H9 (cell line): ENCODE data around the gene ZNF445. TPM values are rescaled to one million over a fixed set of nuclear protein-coding genes. Genes with fewer than 3 reads are reported as not detected.
A peak's percentile ranks its signal among the peaks of the same experiment; 100 is the strongest.

Source experiments
- DNase-seq: peaks from one replicate; pipeline ENCODE4 v3.0.0-alpha.2; 2017
- H2AFZ ChIP-seq: one replicate; pipeline ENCODE4 v1.6.1; 2013; ENCODE audit warnings: mild to moderate bottlenecking, low read length, control low read depth, moderate library complexity
- H2AK5ac ChIP-seq: 2 replicates; pipeline ENCODE4 v1.6.1; 2013; ENCODE audit warnings: low read length, control low read depth, mixed read lengths; ENCODE audit not compliant: insufficient read length
- H2BK120ac ChIP-seq: one replicate; pipeline ENCODE4 v1.6.1; 2013; ENCODE audit warnings: low read depth, mild to moderate bottlenecking, low read length, control low read depth, inconsistent platforms; ENCODE audit not compliant: poor library complexity, severe bottlenecking
- H2BK12ac ChIP-seq: 2 replicates; pipeline ENCODE4 v1.6.1; 2013; ENCODE audit warnings: low read length, control low read depth, mixed read lengths, low read depth; ENCODE audit not compliant: insufficient read length
- H2BK15ac ChIP-seq: 2 replicates; pipeline ENCODE4 v1.6.1; 2013; ENCODE audit warnings: low read depth, low read length, control low read depth
- H2BK20ac ChIP-seq: one replicate; pipeline ENCODE4 v1.6.1; 2013; ENCODE audit warnings: low read depth, mild to moderate bottlenecking, low read length, control low read depth, inconsistent platforms; ENCODE audit not compliant: poor library complexity, severe bottlenecking
- H2BK5ac ChIP-seq: 2 replicates; pipeline ENCODE4 v1.6.1; 2013; ENCODE audit warnings: low read length, control low read depth, mixed read lengths; ENCODE audit not compliant: insufficient read length
- H3K14ac ChIP-seq: 2 replicates; pipeline ENCODE4 v1.6.1; 2013; ENCODE audit warnings: low read length, control low read depth; ENCODE audit not compliant: insufficient read depth
- H3K18ac ChIP-seq: 2 replicates; pipeline ENCODE4 v1.6.1; 2013; ENCODE audit warnings: low read depth, mild to moderate bottlenecking, mixed read lengths, low read length, control low read depth; ENCODE audit not compliant: insufficient read length
- H3K23ac ChIP-seq: 2 replicates; pipeline ENCODE4 v1.6.1; 2013; ENCODE audit warnings: low read length, control low read depth, mixed read lengths, low read depth; ENCODE audit not compliant: insufficient read length
- H3K23me2 ChIP-seq: 2 replicates; pipeline ENCODE4 v1.6.1; 2013; ENCODE audit warnings: low read depth, mild to moderate bottlenecking, mixed read lengths, low read length, control low read depth; ENCODE audit not compliant: insufficient read length, poor library complexity, severe bottlenecking
- H3K27ac ChIP-seq: 2 replicates; pipeline ENCODE4 v1.5.1; 2013; ENCODE audit warnings: low read length, control low read depth, mixed read lengths, low read depth; ENCODE audit not compliant: insufficient read length
- H3K27me3 ChIP-seq: 2 replicates; pipeline ENCODE4 v1.6.1; 2013; ENCODE audit warnings: low read length, control low read depth, inconsistent platforms; ENCODE audit not compliant: insufficient read depth
- H3K4ac ChIP-seq: 2 replicates; pipeline ENCODE4 v1.6.1; 2013; ENCODE audit warnings: low read depth, mild to moderate bottlenecking, control low read depth, inconsistent platforms, low read length, moderate library complexity
- H3K4me1 ChIP-seq: 2 replicates; pipeline ENCODE4 v1.6.1; 2013; ENCODE audit warnings: low read length, control low read depth, inconsistent platforms; ENCODE audit not compliant: insufficient read depth
- H3K4me2 ChIP-seq: 2 replicates; pipeline ENCODE4 v1.6.1; 2013; ENCODE audit warnings: low read length, control low read depth, mixed read lengths; ENCODE audit not compliant: insufficient read length, insufficient read depth
- H3K56ac ChIP-seq: 2 replicates; pipeline ENCODE4 v1.6.1; 2013; ENCODE audit warnings: low read depth, mild to moderate bottlenecking, mixed read lengths, low read length, control low read depth; ENCODE audit not compliant: insufficient read length
- H3K79me1 ChIP-seq: 2 replicates; pipeline ENCODE4 v1.6.1; 2013; ENCODE audit warnings: low read depth, mild to moderate bottlenecking, moderate library complexity, low read length, control low read depth, inconsistent platforms; ENCODE audit not compliant: insufficient read depth, poor library complexity, severe bottlenecking
- H3K79me2 ChIP-seq: 2 replicates; pipeline ENCODE4 v1.6.1; 2013; ENCODE audit warnings: low read length, control low read depth, inconsistent platforms; ENCODE audit not compliant: insufficient read depth
- H3K9ac ChIP-seq: 2 replicates; pipeline ENCODE4 v1.6.1; 2013; ENCODE audit warnings: low read length, control low read depth, mixed read lengths; ENCODE audit not compliant: insufficient read length; ENCODE audit errors: extremely low read depth
- H3K9me3 ChIP-seq: one replicate; pipeline ENCODE4 v1.6.1; 2013; ENCODE audit warnings: low read depth, low read length, inconsistent platforms; ENCODE audit not compliant: control insufficient read depth
- H3T11ph ChIP-seq: one replicate; pipeline ENCODE4 v1.6.1; 2013; ENCODE audit warnings: mild to moderate bottlenecking, low read length, control low read depth, inconsistent platforms
- H4K20me1 ChIP-seq: one replicate; pipeline ENCODE4 v1.6.1; 2013; ENCODE audit not compliant: control insufficient read depth, insufficient read length, insufficient read depth
- H4K5ac ChIP-seq: 2 replicates; pipeline ENCODE4 v1.6.1; 2013; ENCODE audit warnings: low read depth, mild to moderate bottlenecking, mixed read lengths, low read length, control low read depth; ENCODE audit not compliant: insufficient read length
- H4K8ac ChIP-seq: replicated peaks from 2 replicates; pipeline ENCODE4 v1.6.1; 2013; ENCODE audit warnings: low read length, control low read depth, mixed read lengths, low read depth; ENCODE audit not compliant: insufficient read length
- H4K91ac ChIP-seq: 2 replicates; pipeline ENCODE4 v1.6.1; 2013; ENCODE audit warnings: low read depth, mild to moderate bottlenecking, moderate library complexity, mixed read lengths, low read length, control low read depth; ENCODE audit not compliant: insufficient read length
- H3K27ac Mint-ChIP-seq, 3 experiments: 2 replicates in 2 of 3; 3 replicates in 1 of 3; pipeline ENCODE4 v1.8.0; 2020 to 2021; ENCODE audit warnings: mixed read lengths in 3 of 3, mild to moderate bottlenecking in 1 of 3, moderate library complexity in 1 of 3
- H3K27me3 Mint-ChIP-seq: 2 replicates; pipeline ENCODE4 v1.8.0; 2021; ENCODE audit warnings: low read depth, mild to moderate bottlenecking, moderate library complexity, mixed read lengths
- H3K36me3 Mint-ChIP-seq, 3 experiments: 2 replicates in 2 of 3; 3 replicates in 1 of 3; pipeline ENCODE4 v1.8.0; 2020 to 2021; ENCODE audit warnings: low read depth in 3 of 3, mixed read lengths in 3 of 3; ENCODE audit not compliant: insufficient read depth in 1 of 3
- H3K4me1 Mint-ChIP-seq, 2 experiments: 2 replicates each; pipeline ENCODE4 v1.8.0; 2020; ENCODE audit warnings: mixed read lengths in 2 of 2
- H3K4me3 Mint-ChIP-seq, 2 experiments: 2 replicates in 1 of 2; 3 replicates in 1 of 2; pipeline ENCODE4 v1.8.0; 2020 to 2021; ENCODE audit warnings: mild to moderate bottlenecking in 2 of 2, mixed read lengths in 2 of 2, moderate library complexity in 1 of 2
- H3K9me3 Mint-ChIP-seq, 2 experiments: 2 replicates in 1 of 2; 3 replicates in 1 of 2; pipeline ENCODE4 v1.8.0; 2020; ENCODE audit warnings: mild to moderate bottlenecking in 2 of 2, mixed read lengths in 2 of 2, moderate library complexity in 1 of 2
- CTCF ChIP-seq: fragments of 200-600 bp; sonication (generic); conservative IDR thresholded peaks from 3 replicates; pipeline ENCODE4 v1.8.0; 2021; ENCODE audit warnings: antibody characterized with exemption, mild to moderate bottlenecking
- WGBS: extraction: QIAGEN DNeasy Blood & Tissue Kit; methylation state at CpG from one replicate; pipeline ENCODE4 v1.1.7; 2013; ENCODE audit warnings: missing lambda C conversion rate, low lambda C conversion rate, mixed read lengths; ENCODE audit not compliant: insufficient read length; ENCODE audit errors: extremely low coverage; 5-methylcytosine and 5-hydroxymethylcytosine counted together
- total RNA-seq: library from RNA; stranded (reverse); gene quantifications from 2 replicates; pipeline ENCODE4 v1.2.1, GENCODE V29; 2021

ZNF445 gene
- total RNA-seq, 1 experiment from 2014 or later = 26.0 TPM

DNA sequence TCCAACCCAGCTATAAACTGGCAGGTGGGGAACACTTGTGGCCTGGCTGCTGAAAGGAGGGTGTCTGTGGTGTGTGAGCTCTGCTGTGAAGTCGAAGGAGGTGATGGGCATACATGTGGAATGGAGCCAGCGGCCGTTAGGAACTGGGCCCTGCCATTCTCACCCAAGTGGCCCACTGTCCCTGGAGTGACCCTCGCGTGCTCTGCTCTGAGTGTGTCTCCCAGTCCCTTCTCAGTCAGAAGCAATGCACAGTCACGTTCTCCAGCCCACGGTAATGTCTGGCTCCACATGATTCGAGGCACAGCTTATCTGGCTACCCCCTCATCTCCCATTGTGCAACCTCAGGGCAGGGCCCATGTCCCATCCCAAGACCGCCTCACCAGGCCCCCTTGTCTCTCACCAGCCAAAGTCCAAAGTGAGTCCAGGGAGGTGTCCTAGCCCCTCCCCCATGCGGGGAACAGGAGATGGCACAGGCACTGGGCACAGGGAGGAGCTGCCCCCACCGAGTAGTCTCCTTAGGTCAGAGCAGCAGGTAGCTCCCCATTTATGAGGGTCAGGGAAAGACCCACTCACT is 62.9 kb downstream of the ZNF445 start:
- Histone ChIP-seq H3K27ac (no peak overlapping the region), H3K14ac (no peak overlapping the region; the same call in 1 of the 2 replicates), H2BK20ac (no peak overlapping the region), H3K27me3 (no peaks in the 10 kb centered on the region), H2BK15ac (no peak overlapping the region), H2BK120ac (no peak overlapping the region), H2AK5ac (no peak overlapping the region), H4K91ac (no peak overlapping the region), H3K4me2 (no peak overlapping the region), H4K8ac (no peak overlapping the region), H2BK12ac (no peak overlapping the region), H4K20me1 (no peaks in the 10 kb centered on the region), H3K79me2 (no peaks in the 10 kb centered on the region), H2BK5ac (no peak overlapping the region), H3K79me1 (no peaks in the 10 kb centered on the region), H3K23me2 (no peaks in the 10 kb centered on the region), H4K5ac (no peak overlapping the region), H3K56ac (no peak overlapping the region), H3K4me1 (no peaks in the 10 kb centered on the region; the same call in 1 of the 2 replicates), H3K4ac (no peak overlapping the region), H3T11ph (no peak overlapping the region), H2AFZ (no peak overlapping the region), H3K9me3 (no peaks in the 10 kb centered on the region), H3K18ac (no peak overlapping the region), H3K9ac (no peak overlapping the region), H3K23ac (no peak overlapping the region)
- Mint-ChIP-seq H3K9me3 (peaks cover 5 to 11% of the 10 kb centered on the region in 2 experiments), H3K4me3 (no peak overlapping the region), H3K4me1 (peaks cover 7% of the 10 kb centered on the region in 2 experiments; a peak in 2 of 4 replicates), H3K27ac (peak overlapping the region; percentile 36 to 45 (median 44); a peak in 1 of 7 replicates), H3K36me3 (peaks cover 0 to 4% (median 0%) of the 10 kb centered on the region in 3 experiments; a peak in 3 of 7 replicates), H3K27me3 (no peaks in the 10 kb centered on the region)
- WGBS = no CpG with 5 or more reads among the region's 11 CpGs
- no peak for TF ChIP-seq CTCF
- no peak for DNase-seq
